ENCODE results near the gene RETN.
A peak's percentile ranks its signal among the peaks of the same experiment; 100 is the strongest.

RETN gene

DNA sequence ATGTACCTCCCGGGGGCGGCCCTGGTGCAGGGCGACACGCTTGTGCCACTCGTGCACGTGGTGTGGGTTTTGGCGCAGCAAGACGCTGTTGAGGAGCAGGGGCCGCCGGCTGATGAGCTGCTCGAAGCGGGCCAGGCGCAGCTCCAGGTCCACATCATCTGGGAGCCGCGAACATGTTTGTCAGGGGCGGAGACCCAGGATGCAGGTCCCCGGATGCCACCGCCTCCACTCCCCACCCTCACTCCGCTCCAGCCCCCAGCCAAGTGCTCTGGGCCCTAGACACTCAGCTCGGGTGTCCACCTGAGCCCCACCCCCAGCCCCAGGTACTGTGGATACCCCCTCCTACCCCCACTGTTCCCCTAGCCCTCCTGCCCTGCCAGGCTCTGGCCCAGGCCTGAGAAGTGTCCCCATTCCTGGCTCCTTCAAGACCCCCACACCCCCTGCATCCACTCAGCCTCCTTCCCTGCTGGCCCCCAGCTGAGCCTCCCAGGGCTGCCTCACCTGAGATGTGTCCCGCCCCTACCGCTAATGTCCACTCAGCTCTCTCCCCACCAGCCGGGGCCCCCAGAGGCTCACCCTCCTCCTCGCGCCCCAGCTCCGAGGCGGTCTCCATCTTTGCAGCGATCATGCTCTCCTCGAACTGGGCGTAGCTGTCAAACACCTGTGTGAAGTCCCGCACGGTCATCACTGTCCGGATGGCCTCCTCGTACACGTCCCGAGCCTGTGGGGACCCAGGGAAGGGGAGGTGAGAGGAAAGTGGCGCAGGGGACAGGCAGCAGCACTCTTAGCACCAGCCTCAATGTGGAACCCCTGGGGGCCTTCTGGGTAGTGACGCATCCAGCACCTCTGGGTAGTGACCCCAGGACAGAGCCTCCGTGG is 44.9 kb upstream of the RETN start:
- no peak overlapping the region for H4K91ac ChIP-seq (ENCODE audit: low read depth, low read length)
- peaks cover 1% of the 10 kb centered on the region for H3K79me1 ChIP-seq (ENCODE audit: low read length)
- no peak overlapping the region for H4K8ac ChIP-seq (ENCODE audit: low read depth, low read length)
- no peak overlapping the region for H3K23ac ChIP-seq (ENCODE audit: low read length)
- no peak overlapping the region for H2BK120ac ChIP-seq (ENCODE audit: insufficient read depth, low read length, poor library complexity)
- H3K36me3 ChIP-seq (ENCODE audit: control insufficient read depth in 1 of 2, insufficient read depth in 2 of 2, low read length in 2 of 2): peaks cover 77 to 78% of the 10 kb centered on the region in 2 experiments
- no peak overlapping the region for H4K12ac ChIP-seq (ENCODE audit: low read depth, low read length)
- peaks cover 13 to 14% of the 10 kb centered on the region in 2 experiments for H3K4me1 ChIP-seq (ENCODE audit: control insufficient read depth in 1 of 2, insufficient read depth in 2 of 2, low read length in 2 of 2)
- H3K14ac ChIP-seq (ENCODE audit: low read length): no peak overlapping the region
- H3K18ac ChIP-seq (ENCODE audit: low read length): no peak overlapping the region
- no peak overlapping the region for H3K4me2 ChIP-seq (ENCODE audit: low read length)
- H3K4ac ChIP-seq (ENCODE audit: low read depth, low read length): no peak overlapping the region
- H3K79me2 ChIP-seq (ENCODE audit: control insufficient read depth, insufficient read depth, low read length, poor library complexity): peaks cover 9% of the 10 kb centered on the region
- WGBS (ENCODE audit: extremely low coverage, insufficient coverage, insufficient read length): no CpG with 5 or more reads among the region's 39 CpGs
- H2BK12ac ChIP-seq (ENCODE audit: low read length): no peak overlapping the region
- no peak overlapping the region for H3K4me3 ChIP-seq (ENCODE audit: low read depth, low read length)
- peaks cover 2% of the 10 kb centered on the region for H3K9me3 ChIP-seq (ENCODE audit: insufficient read depth, low read depth, low read length)
- H3K9ac ChIP-seq (ENCODE audit: low read length): no peak overlapping the region
- no peak overlapping the region for H2BK5ac ChIP-seq (ENCODE audit: low read depth, low read length, poor library complexity)
- no peak overlapping the region for H2AFZ ChIP-seq (ENCODE audit: insufficient read depth, low read length, poor library complexity)
- no peak overlapping the region for H2AK5ac ChIP-seq (ENCODE audit: low read length)
- DNase-seq: no peak
- no peak overlapping the region for H3K27ac ChIP-seq (ENCODE audit: low read depth, low read length)
- no peaks in the 10 kb centered on the region for H3K27me3 ChIP-seq (ENCODE audit: insufficient read depth, low read length)

DNA sequence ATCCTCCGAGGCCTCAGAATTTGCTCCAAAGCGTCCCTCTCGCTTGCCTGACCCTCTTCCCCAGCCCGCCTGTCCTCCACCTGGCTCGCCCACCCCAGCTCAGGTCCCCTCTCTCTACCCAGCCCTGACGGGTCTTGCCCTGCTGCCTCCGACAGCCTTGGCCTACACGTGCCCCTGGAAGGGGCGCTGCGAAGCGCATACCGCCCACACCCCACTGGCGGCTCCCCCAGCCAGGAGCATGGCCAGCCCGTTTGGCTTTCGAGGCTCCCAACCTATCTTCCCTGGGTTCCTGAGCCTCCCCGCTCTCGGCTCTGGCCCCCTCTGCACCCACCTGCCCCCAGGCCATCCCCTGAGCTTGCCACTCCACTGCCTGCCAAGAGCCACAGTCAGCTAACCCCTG is 44.0 kb upstream of the RETN start:
- Histone ChIP-seq H4K91ac (ENCODE audit: low read depth, low read length) (no peak overlapping the region), H3K27me3 (ENCODE audit: insufficient read depth, low read length) (no peaks in the 10 kb centered on the region), H3K9ac (ENCODE audit: low read length) (no peak overlapping the region), H3K23ac (ENCODE audit: low read length) (no peak overlapping the region), H3K18ac (ENCODE audit: low read length) (no peak overlapping the region), H4K12ac (ENCODE audit: low read depth, low read length) (no peak overlapping the region), H2AK5ac (ENCODE audit: low read length) (no peak overlapping the region), H3K79me2 (ENCODE audit: control insufficient read depth, insufficient read depth, low read length, poor library complexity) (peaks cover 14% of the 10 kb centered on the region), H4K8ac (ENCODE audit: low read depth, low read length) (no peak overlapping the region), H2BK120ac (ENCODE audit: insufficient read depth, low read length, poor library complexity) (no peak overlapping the region), H3K36me3 (ENCODE audit: control insufficient read depth in 1 of 2, insufficient read depth in 2 of 2, low read length in 2 of 2) (peaks cover 71 to 74% of the 10 kb centered on the region in 2 experiments), H2BK12ac (ENCODE audit: low read length) (no peak overlapping the region), H3K79me1 (ENCODE audit: low read length) (peaks cover 2% of the 10 kb centered on the region), H3K27ac (ENCODE audit: low read depth, low read length) (no peak overlapping the region), H3K4ac (ENCODE audit: low read depth, low read length) (no peak overlapping the region), H3K14ac (ENCODE audit: low read length) (no peak overlapping the region), H2AFZ (ENCODE audit: insufficient read depth, low read length, poor library complexity) (no peak overlapping the region), H3K4me3 (ENCODE audit: low read depth, low read length) (no peak overlapping the region), H2BK5ac (ENCODE audit: low read depth, low read length, poor library complexity) (no peak overlapping the region), H3K9me3 (ENCODE audit: insufficient read depth, low read depth, low read length) (peaks cover 2% of the 10 kb centered on the region), H3K4me2 (ENCODE audit: low read length) (no peak overlapping the region), H3K4me1 (ENCODE audit: control insufficient read depth in 1 of 2, insufficient read depth in 2 of 2, low read length in 2 of 2) (peaks cover 6% of the 10 kb centered on the region in 2 experiments)
- DNase-seq: no peak
- WGBS (ENCODE audit: extremely low coverage, insufficient coverage, insufficient read length): no CpG with 5 or more reads among the region's 17 CpGs

DNA sequence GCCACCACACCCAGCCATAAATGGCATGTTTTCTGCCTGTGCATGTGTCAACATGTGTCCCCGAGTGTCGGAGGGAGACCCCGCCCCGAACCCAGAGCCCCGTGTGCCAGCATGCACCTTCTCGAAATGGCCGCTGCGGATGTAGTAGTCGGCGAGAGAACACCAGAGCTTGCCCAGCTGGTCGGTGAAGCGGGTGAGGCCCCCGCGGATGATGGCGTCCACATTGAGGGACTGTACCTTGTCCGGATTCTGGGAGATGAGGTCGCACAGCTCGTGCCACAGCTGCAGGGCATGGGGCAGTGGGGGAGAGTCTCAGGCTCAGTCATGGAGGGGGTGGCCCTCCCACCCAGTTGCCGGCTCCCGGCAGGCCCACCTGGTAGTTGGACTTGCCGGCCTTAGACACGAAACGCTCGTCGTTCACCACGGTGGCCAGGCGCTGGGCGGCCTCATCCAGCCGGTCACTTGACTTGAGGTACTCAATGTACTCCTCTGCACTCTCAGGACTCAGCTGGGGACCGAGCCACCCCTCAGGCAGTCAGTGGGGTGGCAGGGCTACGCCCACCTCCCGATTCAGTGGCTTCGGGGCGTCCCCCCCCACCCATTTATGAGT is 43.0 kb upstream of the RETN start:
- peaks cover 2% of the 10 kb centered on the region for H3K9me3 ChIP-seq (ENCODE audit: insufficient read depth, low read depth, low read length)
- H3K4me2 ChIP-seq (ENCODE audit: low read length): no peak overlapping the region
- no peak overlapping the region for H3K14ac ChIP-seq (ENCODE audit: low read length)
- no peak overlapping the region for H2AFZ ChIP-seq (ENCODE audit: insufficient read depth, low read length, poor library complexity)
- H3K79me1 ChIP-seq (ENCODE audit: low read length): peaks cover 2% of the 10 kb centered on the region
- H3K27ac ChIP-seq (ENCODE audit: low read depth, low read length): no peak overlapping the region
- H3K23ac ChIP-seq (ENCODE audit: low read length): no peak overlapping the region
- peaks cover 11% of the 10 kb centered on the region in 2 experiments for H3K4me1 ChIP-seq (ENCODE audit: control insufficient read depth in 1 of 2, insufficient read depth in 2 of 2, low read length in 2 of 2)
- no peak overlapping the region for H4K91ac ChIP-seq (ENCODE audit: low read depth, low read length)
- H2BK120ac ChIP-seq (ENCODE audit: insufficient read depth, low read length, poor library complexity): no peak overlapping the region
- H2BK5ac ChIP-seq (ENCODE audit: low read depth, low read length, poor library complexity): no peak overlapping the region
- no peak overlapping the region for H4K8ac ChIP-seq (ENCODE audit: low read depth, low read length)
- H3K4me3 ChIP-seq (ENCODE audit: low read depth, low read length): no peak overlapping the region
- H3K18ac ChIP-seq (ENCODE audit: low read length): no peak overlapping the region
- peaks cover 21% of the 10 kb centered on the region for H3K79me2 ChIP-seq (ENCODE audit: control insufficient read depth, insufficient read depth, low read length, poor library complexity)
- no peak for DNase-seq
- no peak overlapping the region for H4K12ac ChIP-seq (ENCODE audit: low read depth, low read length)
- no peaks in the 10 kb centered on the region for H3K27me3 ChIP-seq (ENCODE audit: insufficient read depth, low read length)
- WGBS (ENCODE audit: extremely low coverage, insufficient coverage, insufficient read length): no CpG with 5 or more reads among the region's 34 CpGs
- H2BK12ac ChIP-seq (ENCODE audit: low read length): no peak overlapping the region
- peaks cover 61 to 63% of the 10 kb centered on the region in 2 experiments for H3K36me3 ChIP-seq (ENCODE audit: control insufficient read depth in 1 of 2, insufficient read depth in 2 of 2, low read length in 2 of 2)
- H3K9ac ChIP-seq (ENCODE audit: low read length): no peak overlapping the region
- no peak overlapping the region for H3K4ac ChIP-seq (ENCODE audit: low read depth, low read length)
- H2AK5ac ChIP-seq (ENCODE audit: low read length): no peak overlapping the region

DNA sequence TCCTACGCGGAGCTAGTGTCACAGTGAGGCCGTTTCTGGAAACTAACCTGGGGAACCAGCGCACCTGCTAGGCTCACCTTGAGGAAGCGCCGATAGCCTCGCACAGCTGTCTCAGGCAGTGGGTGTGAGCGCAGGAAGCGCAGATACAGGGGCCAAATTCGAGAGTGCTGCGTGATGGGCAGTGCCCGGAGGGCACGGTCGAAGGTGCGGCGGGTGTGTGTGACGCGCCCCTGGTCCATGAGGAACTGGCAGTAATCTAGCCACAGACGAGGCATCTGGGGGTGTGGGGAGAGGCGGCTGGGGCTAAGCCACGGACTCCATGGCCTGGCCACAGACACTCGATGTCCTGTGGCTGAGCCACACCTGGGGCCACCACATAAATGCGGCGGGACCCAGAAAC is 41.7 kb upstream of the RETN start:
- WGBS (ENCODE audit: extremely low coverage, insufficient coverage, insufficient read length): no CpG with 5 or more reads among the region's 24 CpGs
- no peak overlapping the region for H2BK5ac ChIP-seq (ENCODE audit: low read depth, low read length, poor library complexity)
- no peak overlapping the region for H3K27ac ChIP-seq (ENCODE audit: low read depth, low read length)
- no peak overlapping the region for H3K23ac ChIP-seq (ENCODE audit: low read length)
- H3K27me3 ChIP-seq (ENCODE audit: insufficient read depth, low read length): no peaks in the 10 kb centered on the region
- H3K4me3 ChIP-seq (ENCODE audit: low read depth, low read length): no peak overlapping the region
- no peak overlapping the region for H4K91ac ChIP-seq (ENCODE audit: low read depth, low read length)
- H3K79me1 ChIP-seq (ENCODE audit: low read length): peaks cover 2% of the 10 kb centered on the region
- peaks cover 56 to 57% of the 10 kb centered on the region in 2 experiments for H3K36me3 ChIP-seq (ENCODE audit: control insufficient read depth in 1 of 2, insufficient read depth in 2 of 2, low read length in 2 of 2)
- H2BK12ac ChIP-seq (ENCODE audit: low read length): no peak overlapping the region
- H3K4me1 ChIP-seq (ENCODE audit: control insufficient read depth in 1 of 2, insufficient read depth in 2 of 2, low read length in 2 of 2): peaks cover 11% of the 10 kb centered on the region in 2 experiments
- H2BK120ac ChIP-seq (ENCODE audit: insufficient read depth, low read length, poor library complexity): no peak overlapping the region
- no peak overlapping the region for H4K8ac ChIP-seq (ENCODE audit: low read depth, low read length)
- no peak overlapping the region for H3K9ac ChIP-seq (ENCODE audit: low read length)
- no peak for DNase-seq
- no peak overlapping the region for H3K14ac ChIP-seq (ENCODE audit: low read length)
- no peak overlapping the region for H3K18ac ChIP-seq (ENCODE audit: low read length)
- H2AFZ ChIP-seq (ENCODE audit: insufficient read depth, low read length, poor library complexity): no peak overlapping the region
- no peak overlapping the region for H2AK5ac ChIP-seq (ENCODE audit: low read length)
- peak overlapping the region; percentile 71 for H3K4ac ChIP-seq (ENCODE audit: low read depth, low read length)
- no peak overlapping the region for H4K12ac ChIP-seq (ENCODE audit: low read depth, low read length)
- peaks cover 21% of the 10 kb centered on the region for H3K79me2 ChIP-seq (ENCODE audit: control insufficient read depth, insufficient read depth, low read length, poor library complexity)
- H3K9me3 ChIP-seq (ENCODE audit: insufficient read depth, low read depth, low read length): peaks cover 2% of the 10 kb centered on the region
- no peak overlapping the region for H3K4me2 ChIP-seq (ENCODE audit: low read length)

Measured in trophoblast cell (in vitro differentiated cells and primary cell).